K562 (cell line): ENCODE measurements around the gene LZTR1. TPM values are rescaled to one million over a fixed set of nuclear protein-coding genes. Genes with fewer than 3 reads are reported as not detected.

Experiments
- ATAC-seq: fragments of 200-7000 bp; cut with Tn5 transposase; 3 replicates; pipeline ENCODE4 v1.9.1; 2020; ENCODE audit warnings: moderate library complexity
- BruUV-seq: library from RNA; stranded (reverse); fragments of 400-500 nt; replicated peaks from 2 replicates; lab custom pipeline; 2021; lab: Mats Ljungman, UMichigan
- CTCF ChIA-PET: fragments of 300-600 bp; formaldehyde crosslinking; extraction: SDS; loops from one replicate; lab custom pipeline; 2021; ENCODE audit warnings: low intra/inter-chr PET ratio; lab: Yijun Ruan, JAX
- POLR2A ChIA-PET: fragments of 300-600, 350-650 bp; sonication (Branson Sonifier 250); formaldehyde crosslinking; extraction: SDS; loops from one replicate; lab custom pipeline; 2021; ENCODE audit warnings: antibody characterized with exemption, inconsistent platforms; lab: Yijun Ruan, JAX
- DNase-seq, 4 experiments: peaks; one replicate each; pipeline versions ENCODE4 v3.0.0 to v3.0.0-alpha.2; 2011 to 2018; ENCODE audit warnings: low spot score in 3 of 4, mixed read lengths in 3 of 4; ENCODE audit errors: extremely low read depth in 1 of 4
- FAIRE-seq: peaks from 2 replicates; lab custom pipeline; 2011; peaks lifted over from hg19 to GRCh38; lab: Jason Lieb, UNC
- H2AFZ ChIP-seq: 2 replicates; pipeline ENCODE4 v1.6.0; 2011; ENCODE audit warnings: low read depth, low read length, control low read depth, inconsistent platforms
- H3K27ac ChIP-seq: fragments of 200-600 bp; 3 replicates; pipeline ENCODE4 v1.8.0; 2011; ENCODE audit warnings: low read depth, mild to moderate bottlenecking, control low read depth, inconsistent platforms, low read length, moderate library complexity, mixed read lengths; ENCODE audit errors: extremely low read depth
- H3K27me3 ChIP-seq, 2 experiments: fragments of 300-600 bp in 1 of 2; 2 replicates in 1 of 2; 3 replicates in 1 of 2; pipeline versions ENCODE4 v1.6.0 to v1.8.0; 2011; ENCODE audit warnings: inconsistent platforms in 2 of 2, low read length in 2 of 2, mild to moderate bottlenecking in 1 of 2, mixed read lengths in 1 of 2, moderate library complexity in 1 of 2; ENCODE audit not compliant: control insufficient read depth in 2 of 2, insufficient read depth in 2 of 2
- H3K36me3 ChIP-seq: fragments of 300-600 bp; 3 replicates; pipeline ENCODE4 v1.8.0; 2011; ENCODE audit warnings: mild to moderate bottlenecking, low read length, inconsistent platforms; ENCODE audit not compliant: control insufficient read depth, insufficient read depth
- H3K4me1 ChIP-seq, 2 experiments: fragments of 200-600 bp in 1 of 2; replicated peaks in 1 of 2; 2 replicates in 1 of 2; 3 replicates in 1 of 2; pipeline versions ENCODE4 v1.5.1 to v1.8.0; 2011; ENCODE audit warnings: inconsistent platforms in 2 of 2, low read length in 2 of 2, mild to moderate bottlenecking in 1 of 2, mixed read lengths in 1 of 2, moderate library complexity in 1 of 2; ENCODE audit not compliant: control insufficient read depth in 2 of 2, insufficient read depth in 2 of 2
- H3K4me2 ChIP-seq: 2 replicates; pipeline ENCODE4 v1.6.1; 2011; ENCODE audit warnings: low read length, control low read depth, inconsistent platforms, mixed read lengths; ENCODE audit not compliant: insufficient read depth
- H3K4me3 ChIP-seq: fragments of 200-600 bp; sonication (generic), shearing (Covaris generic); 2 replicates; pipeline ENCODE4 v1.5.1; 2016; ENCODE audit warnings: control low read depth, inconsistent platforms
- H3K79me2 ChIP-seq: fragments of 200-600 bp; 3 replicates; pipeline ENCODE4 v1.8.0; 2011; ENCODE audit warnings: low read length, inconsistent platforms; ENCODE audit not compliant: control insufficient read depth, insufficient read depth
- H3K9ac ChIP-seq, 2 experiments: 2 replicates each; pipeline versions ENCODE4 v1.6.0 to v1.6.1; 2011; ENCODE audit warnings: low read depth in 2 of 2, low read length in 2 of 2, control low read depth in 1 of 2, inconsistent platforms in 1 of 2, mild to moderate bottlenecking in 1 of 2, mixed read lengths in 1 of 2; ENCODE audit not compliant: insufficient read depth in 1 of 2
- H3K9me1 ChIP-seq: one replicate; pipeline ENCODE4 v1.6.0; 2011; ENCODE audit warnings: inconsistent platforms, mild to moderate bottlenecking, low read length, moderate library complexity; ENCODE audit not compliant: control insufficient read depth, insufficient read depth
- H3K9me3 ChIP-seq: replicated peaks from 2 replicates; pipeline ENCODE4 v1.5.1; 2011; ENCODE audit warnings: low read depth, low read length, inconsistent platforms; ENCODE audit not compliant: control insufficient read depth, insufficient read depth
- H4K20me1 ChIP-seq: replicated peaks from 2 replicates; pipeline ENCODE4 v1.6.1; 2011; ENCODE audit warnings: low read length, inconsistent platforms, mixed read lengths; ENCODE audit not compliant: control insufficient read depth, insufficient read depth
- CAMTA2 ChIP-seq: fragments of 250-450 bp; sonication (Bioruptor Pico); conservative IDR thresholded peaks from 2 replicates; pipeline ENCODE4 v1.5.1; 2022
- CBFB ChIP-seq: sonication (generic); formaldehyde crosslinking; IDR thresholded peaks from 2 replicates; pipeline ENCODE4 v1.4.0; 2020; ENCODE audit warnings: mild to moderate bottlenecking, missing genetic modification reagents
- GATA2 ChIP-seq: sonication (generic); formaldehyde crosslinking; IDR thresholded peaks from 2 replicates; pipeline ENCODE4 v1.4.0; 2020; ENCODE audit warnings: mild to moderate bottlenecking, missing genetic modification reagents
- IRF2 ChIP-seq: sonication (generic); formaldehyde crosslinking; IDR thresholded peaks from 2 replicates; pipeline ENCODE4 v1.8.1; 2022; ENCODE audit warnings: mild to moderate bottlenecking, missing genetic modification reagents
- JUNB ChIP-seq: fragments of 450-650 bp; formaldehyde crosslinking; conservative IDR thresholded peaks from 2 replicates; pipeline ENCODE4 v1.4.0; 2020; ENCODE audit warnings: mild to moderate bottlenecking
- KHSRP ChIP-seq: fragments of 450-650 bp; IDR thresholded peaks from 2 replicates; pipeline ENCODE4 v1.6.1; 2017
- NFE2 ChIP-seq: IDR thresholded peaks from 2 replicates; pipeline ENCODE4 v1.6.1; 2014; ENCODE audit warnings: antibody characterized with exemption, low read depth
- NR2C2 ChIP-seq, 2 experiments: fragments of 200-800 bp in 1 of 2; sonication (Bioruptor generic) in 1 of 2; sonication (generic) in 1 of 2; formaldehyde crosslinking in 1 of 2; IDR thresholded peaks; 2 replicates each; pipeline versions ENCODE4 v1.6.1 to v1.8.0; 2016 to 2022; ENCODE audit warnings: mild to moderate bottlenecking in 1 of 2, missing compliant biosample characterization in 1 of 2, missing genetic modification characterization in 1 of 2, missing genetic modification reagents in 1 of 2
- STAT5B ChIP-seq: fragments of 250-450 bp; sonication (Bioruptor Pico); IDR thresholded peaks from 2 replicates; pipeline ENCODE4 v1.8.0; 2021; ENCODE audit warnings: mild to moderate bottlenecking, inconsistent platforms
- THAP12 ChIP-seq: fragments of 250-450 bp; sonication (Bioruptor Pico); IDR thresholded peaks from 2 replicates; pipeline ENCODE4 v1.9.0; 2021; ENCODE audit warnings: mild to moderate bottlenecking, inconsistent platforms
- THRA ChIP-seq: fragments of 450-650 bp; IDR thresholded peaks from 2 replicates; pipeline ENCODE4 v1.6.1; 2017; ENCODE audit warnings: mild to moderate bottlenecking, moderate library complexity
- ZC3H4 ChIP-seq: sonication (generic); formaldehyde crosslinking; IDR thresholded peaks from 2 replicates; pipeline ENCODE4 v1.9.0; 2021; ENCODE audit warnings: missing genetic modification reagents, borderline replicate concordance
- ZFP1 ChIP-seq: fragments of 450-650 bp; formaldehyde crosslinking; IDR thresholded peaks from 2 replicates; pipeline ENCODE4 v1.4.0; 2020; ENCODE audit warnings: mild to moderate bottlenecking, mixed read lengths
- ZNF133 ChIP-seq: fragments of 250-450 bp; sonication (Bioruptor Pico); IDR thresholded peaks from 2 replicates; pipeline ENCODE4 v1.4.0; 2020; ENCODE audit warnings: mild to moderate bottlenecking
- ZNF184 ChIP-seq: sonication (generic); formaldehyde crosslinking; IDR thresholded peaks from 2 replicates; pipeline ENCODE4 v1.5.0; 2020; ENCODE audit warnings: missing genetic modification reagents
- WGBS: fragments of 100-300 bp; shearing (Covaris generic); methylation state at CpG from one replicate; pipeline ENCODE4 v1.1.6; 2016; ENCODE audit warnings: low coverage, mixed read lengths; ENCODE audit not compliant: insufficient coverage; ENCODE audit errors: missing lambda C conversion rate; 5-methylcytosine and 5-hydroxymethylcytosine counted together
- in situ Hi-C: fragments of 300-500 bp; cut with MboI; formaldehyde crosslinking; loops from 4 replicates; pipeline ENCODE4 v1.15.0; 2018; ENCODE audit warnings: inconsistent platforms, mixed read lengths
- intact Hi-C: fragments of 100-400 bp; cut with micrococcal nuclease; formaldehyde crosslinking; loops from 2 replicates; pipeline ENCODE4 v1.14.2; 2022
- polyA plus RNA-seq, 8 experiments: library from polyadenylated mRNA; depleted of rRNA in 4 of 8; stranded (reverse) in 5 of 8; unstranded in 3 of 8; fragments of >200 nt; fragmentation: Nextera tagmentation in 2 of 8; fragmentation: Illumina TruSeq in 1 of 8; extraction: Ambion mirVana in 2 of 8; extraction: Trizol in 1 of 8; gene quantifications; 2 replicates each; pipeline versions ENCODE4 v1.2.1 to v1.2.3, GENCODE V29; 2011 to 2014; ENCODE audit warnings: inconsistent platforms in 1 of 8, missing spikeins in 1 of 8
- total RNA-seq, 7 experiments: library from RNA; depleted of rRNA in 6 of 7; stranded (reverse); fragments of >200 nt in 6 of 7; fragmentation: Illumina TruSeq in 2 of 7; extraction: Trizol in 2 of 7; gene quantifications; 2 replicates each; pipeline versions ENCODE4 v1.2.1 to v1.2.3, GENCODE V29; 2011 to 2021; ENCODE audit warnings: low replicate concordance in 1 of 7

The LZTR1 gene
- total and polyA plus RNA-seq, 9 of the 15 experiments (the other 6 are each of a cell fraction or from before 2014, with no cell fraction given) = 2.2 to 135 (median 63.0) TPM

DNA sequence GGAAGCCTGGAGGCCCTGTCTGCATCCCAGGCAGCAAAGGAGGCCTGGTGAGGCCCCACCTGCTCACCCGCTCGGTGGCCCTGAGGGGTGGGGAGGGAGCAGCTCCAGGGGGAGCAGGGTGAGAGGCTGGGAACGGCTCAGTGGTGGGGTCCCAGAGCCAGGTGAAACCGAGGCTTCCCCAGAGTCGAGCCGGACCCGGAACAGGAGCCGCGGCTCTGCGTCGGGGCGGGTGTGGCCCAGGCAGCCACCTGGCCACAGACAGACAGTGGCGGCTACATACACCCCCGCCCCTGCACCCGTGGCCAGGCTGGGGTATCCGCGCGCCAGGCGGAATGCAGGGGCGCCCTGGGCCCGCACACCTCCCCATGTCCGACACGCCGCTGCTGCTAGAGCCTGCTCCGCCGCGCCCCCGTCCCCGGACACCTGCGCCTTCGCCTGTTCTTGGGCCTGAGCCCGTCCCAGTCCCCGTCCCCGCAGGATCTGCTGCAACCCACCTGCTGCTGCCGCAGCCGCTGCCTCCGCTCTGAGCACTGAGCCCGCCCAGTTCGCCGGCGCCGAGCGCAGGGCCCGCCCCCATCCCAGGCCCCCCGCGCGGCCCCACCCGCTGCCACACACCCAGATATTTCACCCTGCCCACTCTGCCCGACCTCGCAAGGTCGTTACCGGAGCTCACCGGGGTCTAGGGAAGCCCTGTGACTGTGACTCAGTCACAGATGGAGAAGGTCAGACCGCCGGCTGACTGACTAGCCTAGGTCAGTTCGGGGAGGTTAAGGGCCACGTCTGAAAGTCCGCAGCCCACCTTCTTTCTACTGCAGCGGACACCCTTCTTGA lies 50.2 kb downstream of the LZTR1 start, which contains the start of gene SLC7A4 (continued):
- TF ChIP-seq THAP12 (CRISPR knock-in tag) (peak; percentile 78; the same call in 1 of the 2 replicates), CBFB (CRISPR knock-in tag) (0 out of 2 replicates have a peak, but pooled peaks have one; percentile 55), NR2C2 (CRISPR knock-in tag; IDR thresholded peaks at IDR 0.05) (0 out of 2 replicates have a peak, but pooled peaks have one; percentile 27), NR2C2 (tag; IDR thresholded peaks at IDR 0.05) (no peak)

GRCh38 chr22:21032868-21033688 lies 51.0 kb downstream of the LZTR1 start:
- FAIRE-seq = no peak
- POLR2A ChIA-PET = interaction anchor here (0.5 to 10.2 kb wide), 12 partner anchors 10 to 870 kb away, joined by 3 to 120 read pairs (median 4); partner anchors contain the start of genes LRRC74B, LZTR1 and P2RX6
- no peak overlapping the region for H3K27ac ChIP-seq
- TF ChIP-seq ZFP1 (CRISPR knock-in tag) (no peak), ZNF184 (CRISPR knock-in tag) (0 out of 2 replicates have a peak, but pooled peaks have one; percentile 7), NFE2 (no peak), IRF2 (CRISPR knock-in tag) (no peak), ZNF133 (CRISPR knock-in tag) (no peak), GATA2 (CRISPR knock-in tag) (0 out of 2 replicates have a peak, but pooled peaks have one; percentile 5), ZC3H4 (CRISPR knock-in tag) (peak; percentile 43; the same call in 1 of the 2 replicates), KHSRP (no peak), JUNB (CRISPR knock-in tag) (no peak), STAT5B (CRISPR knock-in tag) (no peak), CAMTA2 (CRISPR knock-in tag) (no peak), THRA (no peak)

More at GRCh38 chr22:21032868-21033688, 51.0 kb downstream of the LZTR1 start:
- DNase-seq (no peak), ATAC-seq (peak; percentile 11)
- H3K4me1 ChIP-seq = peaks cover 9 to 50% of the 10 kb centered on the region in 2 experiments
- no peaks in the 10 kb centered on the region for H3K79me2 ChIP-seq
- H3K4me3 ChIP-seq = no peak overlapping the region
- in situ Hi-C loops (no loop called here), intact Hi-C loops (no loop called here)
- H3K9ac ChIP-seq = peak overlapping the region in 1 of 2 experiments; percentile 0; a peak in 1 of 4 replicates
- CTCF ChIA-PET = no interaction called here
- H3K9me1 ChIP-seq = peaks cover 4% of the 10 kb centered on the region
- H2AFZ ChIP-seq = peak overlapping the region; percentile 14
- peaks cover 37 to 53% of the 10 kb centered on the region in 2 experiments; a peak in 4 of 5 replicates for H3K27me3 ChIP-seq
- no peaks in the 10 kb centered on the region for H3K36me3 ChIP-seq
- H4K20me1 ChIP-seq = peaks cover 26% of the 10 kb centered on the region
- no TSS peak for BruUV-seq
- WGBS = 26% methylated on average over 12 of the region's 12 CpGs
- H3K4me2 ChIP-seq = no peak overlapping the region
- no peaks in the 10 kb centered on the region for H3K9me3 ChIP-seq
